GM18520 (cell line): Measurements from ENCODE around the gene HLA-DQB2.
"Not testable (repeated sequence)": the region's sequence is repeated elsewhere in the genome, so short reads cannot be mapped to it uniquely, and the experiment has no call there.

ENCODE experiments used
- ATAC-seq: cut with Tn5 transposase; IDR thresholded peaks from one replicate; pipeline ENCODE4 v1.9.1; 2021; ENCODE audit not compliant: unreplicated experiment

HLA-DQB2 gene

DNA sequence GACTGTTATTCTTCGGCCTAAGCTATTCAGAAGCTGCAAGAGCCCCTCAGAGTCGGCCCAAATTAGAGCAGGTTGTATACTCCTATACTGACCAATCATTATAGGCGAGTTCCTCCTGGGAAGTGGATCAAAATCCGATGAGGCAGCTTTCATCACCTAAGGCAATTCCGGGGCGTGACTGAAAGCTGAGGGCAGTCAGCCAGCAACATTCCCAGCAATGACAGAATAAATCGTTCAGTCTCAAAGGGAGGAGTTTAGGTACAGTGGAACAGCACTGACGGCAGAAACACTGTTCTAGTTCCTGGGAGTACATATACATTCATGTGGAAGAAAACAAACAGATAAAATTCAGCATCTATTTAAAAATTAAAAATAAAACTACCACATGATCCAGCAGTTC is 10.8 kb downstream of the HLA-DQB2 start:
- ATAC-seq, result no peak

DNA sequence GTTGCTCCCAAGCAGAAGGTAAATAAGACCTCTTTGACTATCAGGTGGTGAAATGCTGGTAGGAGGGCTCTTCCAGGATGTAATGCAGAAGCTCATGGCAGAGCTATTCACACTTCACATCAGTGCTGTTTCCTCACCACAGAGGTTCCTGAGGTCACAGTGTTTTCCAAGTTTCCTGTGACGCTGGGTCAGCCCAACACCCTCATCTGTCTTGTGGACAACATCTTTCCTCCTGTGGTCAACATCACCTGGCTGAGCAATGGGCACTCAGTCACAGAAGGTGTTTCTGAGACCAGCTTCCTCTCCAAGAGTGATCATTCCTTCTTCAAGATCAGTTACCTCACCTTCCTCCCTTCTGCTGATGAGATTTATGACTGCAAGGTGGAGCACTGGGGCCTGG is 17.7 kb downstream of the HLA-DQB2 start:
- ATAC-seq, result not testable (repeated sequence)

GRCh38 chr6:32744776-32745175 is 18.6 kb downstream of the HLA-DQB2 start:
- no peak for ATAC-seq

- ATAC-seq, result no peak
Measured at GRCh38 chr6:32742374-32742773, 21.0 kb downstream of the HLA-DQB2 start.

GRCh38 chr6:32741031-32741960 is 22.0 kb downstream of the HLA-DQB2 start, which contains the start of gene HLA-DQA2:
Gene HLA-DQA2 (plus strand): TSS chr6:32741391. CDS start chr6:32741444, 53 bp downstream.
- ATAC-seq, result no peak

DNA sequence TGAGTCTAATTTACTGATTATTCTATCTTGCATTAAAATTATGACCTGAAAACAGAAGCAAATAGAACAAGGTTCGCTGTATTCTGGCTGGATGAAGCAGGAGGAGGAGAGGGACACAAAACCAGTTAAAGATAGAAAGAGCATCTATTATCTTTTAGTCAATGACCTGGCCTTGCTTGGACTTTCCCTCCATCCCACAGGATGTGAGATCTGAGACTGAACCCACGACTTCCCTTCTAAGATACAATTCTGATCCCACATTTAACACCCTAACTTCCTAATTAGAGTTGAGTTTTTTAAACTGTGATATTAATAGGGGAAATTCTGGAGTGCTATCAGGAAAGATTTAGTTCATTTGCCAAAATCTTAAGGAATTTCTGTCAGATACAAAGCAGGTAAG is 25.2 kb downstream of the HLA-DQB2 start:
- no peak for ATAC-seq

DNA sequence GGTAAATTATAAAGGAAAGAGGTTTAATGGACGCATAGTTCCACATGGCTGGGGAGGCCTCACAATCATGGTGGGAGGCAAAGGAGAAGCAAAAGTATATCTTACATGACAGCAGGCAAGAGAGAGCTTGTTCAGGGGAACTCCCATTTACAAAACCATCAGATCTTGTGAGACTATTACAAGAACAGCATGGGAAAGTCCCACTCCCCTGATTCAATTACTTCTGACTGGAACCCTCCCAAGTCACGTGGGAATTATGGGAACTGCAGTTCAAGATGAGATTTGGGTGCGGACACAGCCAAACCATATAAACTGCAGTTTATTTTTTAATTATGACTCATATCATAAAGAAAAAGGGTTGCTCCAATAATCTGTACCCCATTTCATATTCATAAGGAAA is 44.5 kb downstream of the HLA-DQB2 start:
- no peak for ATAC-seq

GRCh38 chr6:32716396-32716795 is 46.9 kb downstream of the HLA-DQB2 start:
- no peak for ATAC-seq

DNA sequence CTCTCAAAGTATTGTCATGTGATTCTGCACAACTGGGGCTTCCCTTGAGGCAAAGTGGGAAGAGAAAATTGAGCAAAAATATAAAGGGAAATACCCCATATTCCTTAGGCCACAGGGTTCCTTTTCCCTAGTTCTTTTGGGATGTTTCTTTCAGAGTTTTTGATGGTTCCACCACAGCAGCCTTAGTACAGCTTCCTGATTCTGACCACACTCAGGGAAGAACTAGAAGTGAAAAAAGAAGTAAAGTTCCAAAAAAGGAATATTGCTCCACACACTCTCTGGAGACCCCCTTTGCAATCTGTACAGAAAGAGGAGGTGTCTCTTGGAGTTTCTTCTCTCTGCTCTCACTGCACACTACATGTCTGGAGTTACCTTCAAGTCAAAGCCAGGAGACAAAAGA is 50.1 kb downstream of the HLA-DQB2 start:
- ATAC-seq, result no peak

- ATAC-seq, result no peak
Measured at GRCh38 chr6:32709625-32710024, 53.7 kb downstream of the HLA-DQB2 start.
